IgD-negative memory B cell (primary cell): ENCODE measurements around the gene UBALD2. TPM values are rescaled to one million over a fixed set of nuclear protein-coding genes. Genes with fewer than 3 reads are reported as not detected.
"Not testable (repeated sequence)": the region's sequence is repeated elsewhere in the genome, so short reads cannot be mapped to it uniquely, and the experiment has no call there.

Experiments used
- H3K27ac Mint-ChIP-seq, 3 donors: one replicate each; pipeline ENCODE4 v1.8.0; 2020 to 2022; ENCODE audit warnings: mild to moderate bottlenecking in 3 of 3, mixed read lengths in 3 of 3, moderate library complexity in 1 of 3
- H3K27me3 Mint-ChIP-seq: one replicate; pipeline ENCODE4 v1.8.0; 2021; ENCODE audit warnings: mixed read lengths
- H3K36me3 Mint-ChIP-seq: one replicate; pipeline ENCODE4 v1.8.0; 2020; ENCODE audit warnings: mild to moderate bottlenecking, mixed read lengths
- H3K4me1 Mint-ChIP-seq, 3 donors: one replicate each; pipeline ENCODE4 v1.8.0; 2020 to 2022; ENCODE audit warnings: mixed read lengths in 3 of 3, mild to moderate bottlenecking in 1 of 3
- H3K4me3 Mint-ChIP-seq, 4 donors: one replicate each; pipeline ENCODE4 v1.8.0; 2020 to 2022; ENCODE audit warnings: mild to moderate bottlenecking in 4 of 4, mixed read lengths in 4 of 4, moderate library complexity in 3 of 4
- H3K9me3 Mint-ChIP-seq, 3 donors: one replicate each; pipeline ENCODE4 v1.8.0; 2020 to 2021; ENCODE audit warnings: mixed read lengths in 3 of 3, mild to moderate bottlenecking in 1 of 3
- polyA plus RNA-seq: library from polyadenylated mRNA; unstranded; fragments of 300-500 nt; fragmentation: Illumina TruSeq; gene quantifications from one replicate; pipeline ENCODE4 v1.2.3, GENCODE V29; 2021

Gene UBALD2
- polyA plus RNA-seq, 1 donor from 2014 or later, result 4.3 TPM

GRCh38 chr17:76267051-76267576 is 2.0 kb downstream of the UBALD2 start:
- H3K9me3 Mint-ChIP-seq, result no peaks in the 10 kb centered on the region
- peak overlapping the region; percentile 97 to 99 (median 97) for H3K27ac Mint-ChIP-seq
- H3K27me3 Mint-ChIP-seq, result no peaks in the 10 kb centered on the region
- H3K4me3 Mint-ChIP-seq, result peak overlapping the region; percentile 87 to 96 (median 92)
- no peaks in the 10 kb centered on the region for H3K36me3 Mint-ChIP-seq
- H3K4me1 Mint-ChIP-seq, result peaks cover 45 to 55% (median 53%) of the 10 kb centered on the region in 3 donors

GRCh38 chr17:76267581-76268001 is 2.4 kb downstream of the UBALD2 start:
- peak overlapping the region; percentile 74 to 93 (median 86) for H3K4me3 Mint-ChIP-seq
- H3K9me3 Mint-ChIP-seq, H3K27me3 Mint-ChIP-seq, H3K36me3 Mint-ChIP-seq: not testable (repeated sequence)
- H3K4me1 Mint-ChIP-seq, result peaks cover 41 to 51% (median 48%) of the 10 kb centered on the region in 3 donors
- peak overlapping the region; percentile 97 to 99 (median 97) for H3K27ac Mint-ChIP-seq

- peaks cover 37 to 51% (median 42%) of the 10 kb centered on the region in 3 donors for H3K4me1 Mint-ChIP-seq
- H3K4me3 Mint-ChIP-seq, result peak overlapping the region; percentile 74 to 93 (median 86)
- no peaks in the 10 kb centered on the region for H3K27me3 Mint-ChIP-seq
- no peaks in the 10 kb centered on the region for H3K36me3 Mint-ChIP-seq
- no peaks in the 10 kb centered on the region for H3K9me3 Mint-ChIP-seq
- peak overlapping the region; percentile 97 to 99 (median 97) for H3K27ac Mint-ChIP-seq
These were observed 3.0 kb downstream of the UBALD2 start for GRCh38 chr17:76268015-76268749.

GRCh38 chr17:76268991-76269981 is 4.1 kb downstream of the UBALD2 start:
- Mint-ChIP-seq H3K27me3 (no peaks in the 10 kb centered on the region), H3K4me3 (peak overlapping the region; percentile 63 to 93 (median 76)), H3K36me3 (no peaks in the 10 kb centered on the region), H3K4me1 (peaks cover 32 to 50% (median 40%) of the 10 kb centered on the region in 3 donors), H3K9me3 (no peaks in the 10 kb centered on the region), H3K27ac (peak overlapping the region; percentile 97 to 99 (median 97))

- H3K4me3 Mint-ChIP-seq, result peak overlapping the region; percentile 65 to 93 (median 90)
- H3K9me3 Mint-ChIP-seq, result no peaks in the 10 kb centered on the region
- H3K27ac Mint-ChIP-seq, result peak overlapping the region; percentile 97 to 99 (median 97)
- peaks cover 35 to 48% (median 41%) of the 10 kb centered on the region in 3 donors for H3K4me1 Mint-ChIP-seq
- no peaks in the 10 kb centered on the region for H3K36me3 Mint-ChIP-seq
- no peaks in the 10 kb centered on the region for H3K27me3 Mint-ChIP-seq
These were observed 5.0 kb downstream of the UBALD2 start for GRCh38 chr17:76270127-76270592.

GRCh38 chr17:76270770-76271668 is 5.9 kb downstream of the UBALD2 start:
- Mint-ChIP-seq H3K4me3 (peak overlapping the region; percentile 76 to 95 (median 86)), H3K27me3 (no peaks in the 10 kb centered on the region), H3K9me3 (no peaks in the 10 kb centered on the region), H3K4me1 (peaks cover 43 to 54% (median 44%) of the 10 kb centered on the region in 3 donors), H3K36me3 (no peaks in the 10 kb centered on the region), H3K27ac (peak overlapping the region; percentile 96 to 99 (median 97))

GRCh38 chr17:76271669-76272540 is 6.8 kb downstream of the UBALD2 start:
- no peaks in the 10 kb centered on the region for H3K9me3 Mint-ChIP-seq
- H3K4me3 Mint-ChIP-seq, result peak overlapping the region; percentile 78 to 95 (median 93)
- peaks cover 46 to 56% (median 47%) of the 10 kb centered on the region in 3 donors for H3K4me1 Mint-ChIP-seq
- no peaks in the 10 kb centered on the region for H3K36me3 Mint-ChIP-seq
- no peaks in the 10 kb centered on the region for H3K27me3 Mint-ChIP-seq
- peak overlapping the region; percentile 96 to 99 (median 97) for H3K27ac Mint-ChIP-seq

GRCh38 chr17:76272541-76273444 is 7.6 kb downstream of the UBALD2 start:
- peaks cover 41 to 51% (median 44%) of the 10 kb centered on the region in 3 donors for H3K4me1 Mint-ChIP-seq

GRCh38 chr17:76273445-76274111 is 8.4 kb downstream of the UBALD2 start:
- peaks cover 35 to 45% (median 38%) of the 10 kb centered on the region in 3 donors for H3K4me1 Mint-ChIP-seq
- H3K27me3 Mint-ChIP-seq, result no peaks in the 10 kb centered on the region
- peak overlapping the region; percentile 96 to 99 (median 97) for H3K27ac Mint-ChIP-seq
- no peaks in the 10 kb centered on the region for H3K9me3 Mint-ChIP-seq
- H3K4me3 Mint-ChIP-seq, result peak overlapping the region in 2 of 4 donors; percentile 93 to 95
- H3K36me3 Mint-ChIP-seq, result no peaks in the 10 kb centered on the region

More at GRCh38 chr17:76272541-76273444, 7.6 kb downstream of the UBALD2 start:
- Mint-ChIP-seq H3K27me3 (no peaks in the 10 kb centered on the region), H3K4me3 (peak overlapping the region; percentile 78 to 95 (median 93)), H3K27ac (peak overlapping the region; percentile 96 to 99 (median 97)), H3K36me3 (no peaks in the 10 kb centered on the region), H3K9me3 (no peaks in the 10 kb centered on the region)

GRCh38 chr17:76274112-76274956 is 9.2 kb downstream of the UBALD2 start:
- no peaks in the 10 kb centered on the region for H3K36me3 Mint-ChIP-seq
- H3K27ac Mint-ChIP-seq, result peak overlapping the region; percentile 43 to 97 (median 96)
- H3K4me3 Mint-ChIP-seq, result peak overlapping the region in 3 of 4 donors; percentile 16 to 75 (median 55)
- no peaks in the 10 kb centered on the region for H3K9me3 Mint-ChIP-seq
- H3K27me3 Mint-ChIP-seq, result no peaks in the 10 kb centered on the region
- peaks cover 32 to 40% (median 35%) of the 10 kb centered on the region in 3 donors for H3K4me1 Mint-ChIP-seq
